HEK293 (cell line): ENCODE measurements around the gene FGFR2.

Source experiments
- GLIS2 ChIP-seq: fragments of 450-650 bp; formaldehyde crosslinking; IDR thresholded peaks from 2 replicates; pipeline ENCODE4 v1.5.1; 2016; ENCODE audit warnings: missing biosample characterization, missing genetic modification characterization
- IKZF3 ChIP-seq: fragments of 450-650 bp; IDR thresholded peaks from 2 replicates; pipeline ENCODE4 v1.5.0; 2018; ENCODE audit warnings: missing biosample characterization, mild to moderate bottlenecking, missing genetic modification characterization, moderate library complexity
- OSR2 ChIP-seq: fragments of 450-650 bp; formaldehyde crosslinking; IDR thresholded peaks from 2 replicates; pipeline ENCODE4 v1.5.1; 2016; ENCODE audit warnings: missing biosample characterization, missing genetic modification characterization
- PRDM4 ChIP-seq: fragments of 450-650 bp; formaldehyde crosslinking; IDR thresholded peaks from 2 replicates; pipeline ENCODE4 v1.5.1; 2017; ENCODE audit warnings: missing biosample characterization, missing genetic modification characterization
- PRDM6 ChIP-seq: fragments of 450-650 bp; formaldehyde crosslinking; IDR thresholded peaks from 2 replicates; pipeline ENCODE4 v1.5.1; 2017; ENCODE audit warnings: missing biosample characterization, missing genetic modification characterization
- RBAK ChIP-seq: fragments of 450-650 bp; formaldehyde crosslinking; IDR thresholded peaks from 2 replicates; pipeline ENCODE4 v1.5.1; 2016; ENCODE audit warnings: missing biosample characterization, missing genetic modification characterization
- SP7 ChIP-seq: fragments of 450-650 bp; formaldehyde crosslinking; IDR thresholded peaks from 2 replicates; pipeline ENCODE4 v1.5.1; 2016; ENCODE audit warnings: missing biosample characterization, missing genetic modification characterization
- TSHZ1 ChIP-seq: fragments of 450-650 bp; formaldehyde crosslinking; IDR thresholded peaks from 2 replicates; pipeline ENCODE4 v1.5.1; 2016; ENCODE audit warnings: missing biosample characterization, missing genetic modification characterization, borderline replicate concordance
- WT1 ChIP-seq: fragments of 450-650 bp; formaldehyde crosslinking; IDR thresholded peaks from 2 replicates; pipeline ENCODE4 v1.5.1; 2016; ENCODE audit warnings: missing biosample characterization, missing genetic modification characterization
- ZFHX2 ChIP-seq: fragments of 450-650 bp; formaldehyde crosslinking; conservative IDR thresholded peaks from 2 replicates; pipeline ENCODE4 v1.5.1; 2016; ENCODE audit warnings: missing biosample characterization, missing genetic modification characterization
- ZIC2 ChIP-seq: fragments of 450-650 bp; formaldehyde crosslinking; IDR thresholded peaks from 2 replicates; pipeline ENCODE4 v1.5.1; 2016; ENCODE audit warnings: missing biosample characterization, missing genetic modification characterization
- ZNF112 ChIP-seq: fragments of 450-650 bp; formaldehyde crosslinking; IDR thresholded peaks from 2 replicates; pipeline ENCODE4 v1.5.0; 2017; ENCODE audit warnings: missing biosample characterization, missing genetic modification characterization
- ZNF433 ChIP-seq: fragments of 450-650 bp; formaldehyde crosslinking; IDR thresholded peaks from 2 replicates; pipeline ENCODE4 v1.5.1; 2016; ENCODE audit warnings: missing biosample characterization, missing genetic modification characterization, low read depth
- ZNF449 ChIP-seq: fragments of 450-650 bp; formaldehyde crosslinking; IDR thresholded peaks from 2 replicates; pipeline ENCODE4 v1.5.1; 2017; ENCODE audit warnings: missing biosample characterization, mild to moderate bottlenecking, missing genetic modification characterization, moderate library complexity
- ZNF561 ChIP-seq: fragments of 450-650 bp; IDR thresholded peaks from 2 replicates; pipeline ENCODE4 v1.5.1; 2018; ENCODE audit warnings: missing biosample characterization, missing genetic modification characterization, borderline replicate concordance
- ZNF596 ChIP-seq: fragments of 450-650 bp; IDR thresholded peaks from 2 replicates; pipeline ENCODE4 v1.5.0; 2018; ENCODE audit warnings: missing biosample characterization, mild to moderate bottlenecking, missing genetic modification characterization, moderate library complexity
- ZNF777 ChIP-seq: fragments of 450-650 bp; formaldehyde crosslinking; IDR thresholded peaks from 2 replicates; pipeline ENCODE4 v1.5.1; 2017; ENCODE audit warnings: missing biosample characterization, missing genetic modification characterization, borderline replicate concordance
- ZSCAN16 ChIP-seq: fragments of 450-650 bp; formaldehyde crosslinking; IDR thresholded peaks from 2 replicates; pipeline ENCODE4 v1.5.1; 2016; ENCODE audit warnings: missing biosample characterization, missing genetic modification characterization
- TF ChIP-seq, protein P1 (sequence below): fragments of 450-650 bp; IDR thresholded peaks from 2 replicates; pipeline ENCODE4 v1.5.1; 2018; ENCODE audit warnings: missing biosample characterization, mild to moderate bottlenecking, missing genetic modification characterization
- TF ChIP-seq, protein P2 (sequence below): fragments of 450-650 bp; formaldehyde crosslinking; IDR thresholded peaks from 2 replicates; pipeline ENCODE4 v1.5.1; 2016; ENCODE audit warnings: missing biosample characterization, missing genetic modification characterization

The FGFR2 gene

DNA sequence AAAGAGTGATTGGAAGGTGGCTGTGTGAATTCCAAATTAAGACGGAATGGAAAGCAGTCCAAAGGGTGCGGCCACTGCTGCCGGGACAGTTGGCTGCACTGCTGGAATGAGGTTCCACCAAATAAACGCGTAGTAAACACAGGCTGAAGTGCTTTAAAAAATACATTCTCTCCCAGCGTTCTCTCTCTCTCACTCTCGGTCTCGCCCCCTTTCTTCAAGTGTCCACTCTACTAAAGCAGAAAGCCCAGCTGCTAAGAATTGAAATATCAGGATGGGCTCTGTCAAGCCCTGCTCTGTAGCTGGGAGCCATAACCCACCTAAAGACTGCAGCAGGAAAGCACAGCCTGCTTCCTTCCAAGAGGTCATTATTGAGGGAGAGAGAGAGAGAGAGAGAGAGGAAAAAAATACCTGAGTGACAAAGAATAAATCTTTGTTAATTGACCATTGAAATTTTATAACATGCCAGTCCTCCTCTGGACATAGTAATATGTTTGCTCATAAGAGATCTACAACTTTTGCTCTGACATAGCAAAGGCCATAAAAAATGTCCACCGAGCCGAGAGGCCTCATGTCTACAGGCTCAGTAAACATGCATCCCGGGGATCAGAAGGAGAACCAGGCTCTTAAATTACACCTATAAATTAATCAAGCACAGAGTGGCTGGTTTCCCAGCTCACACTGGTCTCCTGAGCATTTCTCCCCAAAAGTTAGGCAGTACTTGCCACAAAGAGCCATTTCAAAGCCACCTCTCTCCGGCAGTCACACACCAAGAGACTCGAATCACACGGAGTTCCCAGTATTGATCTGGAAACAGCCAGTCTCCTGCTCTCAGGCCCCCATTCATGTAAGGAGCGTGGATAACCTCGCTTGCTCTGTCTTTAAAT, 72.8 kb downstream of the FGFR2 start (continued):
- TF ChIP-seq SP7 (tag by site-specific recombination) (peak; percentile 53), IKZF3 (tag by site-specific recombination) (0 out of 2 replicates have a peak, but pooled peaks have one; percentile 32), ZNF433 (tag by site-specific recombination) (no peak), GLIS2 (no peak), ZNF449 (tag by site-specific recombination) (peak; percentile 87), ZNF596 (tag by site-specific recombination) (0 out of 2 replicates have a peak, but pooled peaks have one; percentile 45), ZFHX2 (tag by site-specific recombination) (no peak), PRDM4 (tag by site-specific recombination) (peak; percentile 45), RBAK (tag by site-specific recombination) (no peak), ZNF561 (tag by site-specific recombination) (peak; percentile 72; the same call in 1 of the 2 replicates), PRDM6 (tag by site-specific recombination) (peak; percentile 76), OSR2 (tag by site-specific recombination) (peak; percentile 35; the same call in 1 of the 2 replicates), ZNF777 (no peak), ZNF112 (tag by site-specific recombination) (no peak), ZSCAN16 (tag by site-specific recombination) (peak; percentile 99), TSHZ1 (tag by site-specific recombination) (no peak), WT1 (peak; percentile 74), ZIC2 (tag by site-specific recombination) (peak; percentile 52)
- TF ChIP-seq, protein P1, sequence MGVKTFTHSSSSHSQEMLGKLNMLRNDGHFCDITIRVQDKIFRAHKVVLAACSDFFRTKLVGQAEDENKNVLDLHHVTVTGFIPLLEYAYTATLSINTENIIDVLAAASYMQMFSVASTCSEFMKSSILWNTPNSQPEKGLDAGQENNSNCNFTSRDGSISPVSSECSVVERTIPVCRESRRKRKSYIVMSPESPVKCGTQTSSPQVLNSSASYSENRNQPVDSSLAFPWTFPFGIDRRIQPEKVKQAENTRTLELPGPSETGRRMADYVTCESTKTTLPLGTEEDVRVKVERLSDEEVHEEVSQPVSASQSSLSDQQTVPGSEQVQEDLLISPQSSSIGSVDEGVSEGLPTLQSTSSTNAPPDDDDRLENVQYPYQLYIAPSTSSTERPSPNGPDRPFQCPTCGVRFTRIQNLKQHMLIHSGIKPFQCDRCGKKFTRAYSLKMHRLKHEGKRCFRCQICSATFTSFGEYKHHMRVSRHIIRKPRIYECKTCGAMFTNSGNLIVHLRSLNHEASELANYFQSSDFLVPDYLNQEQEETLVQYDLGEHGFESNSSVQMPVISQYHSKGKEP: peak; percentile 21; the same call in 1 of the 2 replicates
- TF ChIP-seq, protein P2, sequence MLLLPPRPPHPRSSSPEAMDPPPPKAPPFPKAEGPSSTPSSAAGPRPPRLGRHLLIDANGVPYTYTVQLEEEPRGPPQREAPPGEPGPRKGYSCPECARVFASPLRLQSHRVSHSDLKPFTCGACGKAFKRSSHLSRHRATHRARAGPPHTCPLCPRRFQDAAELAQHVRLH: peak; percentile 34; the same call in 1 of the 2 replicates
